K562 (cell line): ENCODE measurements around the gene ZNF18. TPM values are rescaled to one million over a fixed set of nuclear protein-coding genes. Genes with fewer than 3 reads are reported as not detected.

Experiments used
- MYC ChIP-seq, 2 experiments: fragments of 250-450 bp in 1 of 2; sonication (Bioruptor Pico) in 1 of 2; IDR thresholded peaks; 2 replicates each; pipeline versions ENCODE4 v1.5.1 to v1.6.1; 2012 to 2021; ENCODE audit warnings: low read depth in 2 of 2, borderline replicate concordance in 1 of 2, improper control_type of control experiment in 1 of 2, low read length in 1 of 2, mild to moderate bottlenecking in 1 of 2, moderate library complexity in 1 of 2
- RUNX1 ChIP-seq: sonication (generic); IDR thresholded peaks from 2 replicates; pipeline ENCODE4 v1.6.1; 2016; ENCODE audit warnings: antibody characterized with exemption, low read depth
- ZNF407 ChIP-seq: fragments of 450-650 bp; IDR thresholded peaks from 2 replicates; pipeline ENCODE4 v1.6.1; 2016; ENCODE audit warnings: low read depth
- ZNF444 ChIP-seq: fragments of 250-450 bp; sonication (Bioruptor Pico); IDR thresholded peaks from 2 replicates; pipeline ENCODE4 v1.4.0; 2020; ENCODE audit warnings: mild to moderate bottlenecking, moderate library complexity
- polyA plus RNA-seq, 8 experiments: library from polyadenylated mRNA; depleted of rRNA in 4 of 8; stranded (reverse) in 5 of 8; unstranded in 3 of 8; fragments of >200 nt; fragmentation: Nextera tagmentation in 2 of 8; fragmentation: Illumina TruSeq in 1 of 8; extraction: Ambion mirVana in 2 of 8; extraction: Trizol in 1 of 8; gene quantifications; 2 replicates each; pipeline versions ENCODE4 v1.2.1 to v1.2.3, GENCODE V29; 2011 to 2014; ENCODE audit warnings: inconsistent platforms in 1 of 8, missing spikeins in 1 of 8
- total RNA-seq, 7 experiments: library from RNA; depleted of rRNA in 6 of 7; stranded (reverse); fragments of >200 nt in 6 of 7; fragmentation: Illumina TruSeq in 2 of 7; extraction: Trizol in 2 of 7; gene quantifications; 2 replicates each; pipeline versions ENCODE4 v1.2.1 to v1.2.3, GENCODE V29; 2011 to 2021; ENCODE audit warnings: low replicate concordance in 1 of 7

ZNF18 gene
- total and polyA plus RNA-seq, 9 of the 15 experiments (the other 6 are each of a cell fraction or from before 2014, with no cell fraction given): 1.1 to 5.0 (median 3.4) TPM

- no peak for TF ChIP-seq ZNF407
- no peak for TF ChIP-seq ZNF444 (CRISPR knock-in tag)
- TF ChIP-seq RUNX1: no peak
- no peak for TF ChIP-seq MYC (IDR thresholded peaks at IDR 0.05; ENCODE audit: low read depth, low read length)
- TF ChIP-seq MYC (CRISPR knock-in tag; IDR thresholded peaks at IDR 0.05; ENCODE audit: borderline replicate concordance, low read depth): no peak
These were observed 56.4 kb downstream of the ZNF18 start (continued) for GRCh38 chr17:11940904-11941303.
